Prostate gland (tissue), 2 donors: ENCODE results near the gene TAF3. TPM values are rescaled to one million over a fixed set of nuclear protein-coding genes. Genes with fewer than 3 reads are reported as not detected.

Experiments
- DNase-seq: peaks from one replicate; pipeline ENCODE4 v3.0.0-alpha.2; 2019; ENCODE audit warnings: low spot score
- H3K27ac ChIP-seq, 2 donors: fragments of 200-600 bp; sonication (generic); 2 replicates each; pipeline ENCODE4 v1.5.1; 2017 to 2019
- H3K27me3 ChIP-seq: fragments of 200-600 bp; sonication (generic); replicated peaks from 2 replicates; pipeline ENCODE4 v1.5.1; 2019; ENCODE audit not compliant: insufficient read depth
- H3K36me3 ChIP-seq, 2 donors: fragments of 200-600 bp; sonication (generic); 1 replicate in 1 of 2; 2 replicates in 1 of 2; pipeline versions ENCODE4 v1.5.1 to v1.8.1; 2017 to 2019
- H3K4me1 ChIP-seq: fragments of 200-600 bp; sonication (generic); replicated peaks from 2 replicates; pipeline ENCODE4 v1.5.1; 2019
- H3K4me3 ChIP-seq, 2 donors: fragments of 200-600 bp; sonication (generic); 2 replicates each; pipeline ENCODE4 v1.5.1; 2017 to 2019
- H3K9me3 ChIP-seq: fragments of 200-600 bp; sonication (generic); 2 replicates; pipeline ENCODE4 v1.5.1; 2017
- POLR2A ChIP-seq: fragments of 450-650 bp; IDR thresholded peaks from one replicate; pipeline ENCODE4 v1.6.1; 2016; ENCODE audit warnings: antibody characterized with exemption, mild to moderate bottlenecking
- POLR2AphosphoS5 ChIP-seq: sonication (generic); formaldehyde crosslinking; IDR thresholded peaks from one replicate; pipeline ENCODE4 v1.6.1; 2017; ENCODE audit warnings: antibody characterized with exemption
- WGBS: methylation state at CpG from one replicate; pipeline ENCODE4 v1.1.5; 2018; 5-methylcytosine and 5-hydroxymethylcytosine counted together
- intact Hi-C: fragments of 100-400 bp; cut with DNase I; formaldehyde crosslinking; loops from one replicate; pipeline ENCODE4 v1.14.2; 2022
- total RNA-seq, 2 donors: library from RNA; depleted of rRNA; stranded (reverse); fragments of >200 nt; gene quantifications; one replicate each; pipeline ENCODE4 v1.1.0, GENCODE V29; 2016
- TF ChIP-seq, protein P1 (sequence below), 4 experiments: fragments of 200-600 bp in 2 of 4; fragments of 450-650 bp in 2 of 4; sonication (generic) in 2 of 4; IDR thresholded peaks; 1 replicate in 3 of 4; 2 replicates in 1 of 4; pipeline ENCODE4 v1.5.1; 2016 to 2019; ENCODE audit warnings: antibody characterized with exemption in 4 of 4, mild to moderate bottlenecking in 2 of 4, moderate library complexity in 2 of 4

TAF3 gene
- total RNA-seq, 2 donors from 2014 or later: 4.4 to 20.2 TPM

DNA sequence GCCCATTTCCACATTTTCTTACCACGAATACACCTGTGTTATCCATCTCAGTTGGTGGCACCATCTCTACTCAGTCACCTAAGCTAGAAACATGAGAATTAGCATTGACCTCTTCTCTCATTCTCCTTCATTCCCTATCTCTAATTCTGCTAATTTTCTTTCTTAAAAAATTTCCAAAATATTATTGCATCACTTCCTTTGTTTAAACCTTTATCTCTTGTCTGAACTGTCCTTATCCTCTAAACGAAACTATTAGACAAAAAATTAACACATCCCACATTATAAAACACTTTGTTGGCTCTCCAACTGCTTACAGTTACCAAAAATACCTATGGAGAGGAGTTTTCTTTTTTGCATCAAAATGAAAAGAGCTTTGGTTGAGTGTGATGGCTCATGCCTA is 18.3 kb downstream of the TAF3 start:
- Histone ChIP-seq H3K4me3 (no peak overlapping the region), H3K27me3 (no peaks in the 10 kb centered on the region), H3K36me3 (no peaks in the 10 kb centered on the region), H3K27ac (no peak overlapping the region), H3K4me1 (no peaks in the 10 kb centered on the region), H3K9me3 (no peaks in the 10 kb centered on the region)
- TF ChIP-seq POLR2AphosphoS5: no peak
- TF ChIP-seq, protein P1, sequence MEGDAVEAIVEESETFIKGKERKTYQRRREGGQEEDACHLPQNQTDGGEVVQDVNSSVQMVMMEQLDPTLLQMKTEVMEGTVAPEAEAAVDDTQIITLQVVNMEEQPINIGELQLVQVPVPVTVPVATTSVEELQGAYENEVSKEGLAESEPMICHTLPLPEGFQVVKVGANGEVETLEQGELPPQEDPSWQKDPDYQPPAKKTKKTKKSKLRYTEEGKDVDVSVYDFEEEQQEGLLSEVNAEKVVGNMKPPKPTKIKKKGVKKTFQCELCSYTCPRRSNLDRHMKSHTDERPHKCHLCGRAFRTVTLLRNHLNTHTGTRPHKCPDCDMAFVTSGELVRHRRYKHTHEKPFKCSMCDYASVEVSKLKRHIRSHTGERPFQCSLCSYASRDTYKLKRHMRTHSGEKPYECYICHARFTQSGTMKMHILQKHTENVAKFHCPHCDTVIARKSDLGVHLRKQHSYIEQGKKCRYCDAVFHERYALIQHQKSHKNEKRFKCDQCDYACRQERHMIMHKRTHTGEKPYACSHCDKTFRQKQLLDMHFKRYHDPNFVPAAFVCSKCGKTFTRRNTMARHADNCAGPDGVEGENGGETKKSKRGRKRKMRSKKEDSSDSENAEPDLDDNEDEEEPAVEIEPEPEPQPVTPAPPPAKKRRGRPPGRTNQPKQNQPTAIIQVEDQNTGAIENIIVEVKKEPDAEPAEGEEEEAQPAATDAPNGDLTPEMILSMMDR (IDR thresholded peaks at IDR 0.05): no peak
- no peak for TF ChIP-seq POLR2A
- no peak for DNase-seq
- 90% methylated on average over 2 of the region's 2 CpGs for WGBS
- intact Hi-C loops: no loop called here

DNA sequence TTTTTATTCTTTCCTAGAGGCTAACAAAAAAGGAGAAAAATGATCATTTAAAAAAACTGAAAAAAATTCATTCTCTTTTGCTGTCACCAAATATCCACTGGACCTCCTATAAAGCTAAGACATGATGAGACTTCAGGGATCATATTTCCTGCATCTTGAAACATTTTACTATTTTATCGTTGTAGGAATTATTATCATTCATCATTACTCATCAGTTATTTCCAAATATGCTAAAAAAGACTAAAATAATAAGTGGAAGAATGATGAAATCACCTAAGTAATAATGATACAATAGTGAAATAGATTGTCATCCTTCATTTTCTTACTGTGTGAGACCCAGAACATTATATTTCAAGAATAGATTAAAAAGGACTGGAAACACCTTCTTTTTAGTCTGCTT is 28.3 kb downstream of the TAF3 start:
- WGBS: 71% methylated on average over 1 of the region's 1 CpG
- no peaks in the 10 kb centered on the region for H3K27me3 ChIP-seq
- H3K36me3 ChIP-seq: no peaks in the 10 kb centered on the region
- no peak overlapping the region for H3K4me3 ChIP-seq
- intact Hi-C loops: no loop called here
- no peak for TF ChIP-seq POLR2AphosphoS5
- TF ChIP-seq, protein P1 (IDR thresholded peaks at IDR 0.05): no peak
- TF ChIP-seq POLR2A: no peak
- DNase-seq: no peak
- no peaks in the 10 kb centered on the region for H3K9me3 ChIP-seq
- no peak overlapping the region for H3K27ac ChIP-seq
- H3K4me1 ChIP-seq: no peaks in the 10 kb centered on the region

DNA sequence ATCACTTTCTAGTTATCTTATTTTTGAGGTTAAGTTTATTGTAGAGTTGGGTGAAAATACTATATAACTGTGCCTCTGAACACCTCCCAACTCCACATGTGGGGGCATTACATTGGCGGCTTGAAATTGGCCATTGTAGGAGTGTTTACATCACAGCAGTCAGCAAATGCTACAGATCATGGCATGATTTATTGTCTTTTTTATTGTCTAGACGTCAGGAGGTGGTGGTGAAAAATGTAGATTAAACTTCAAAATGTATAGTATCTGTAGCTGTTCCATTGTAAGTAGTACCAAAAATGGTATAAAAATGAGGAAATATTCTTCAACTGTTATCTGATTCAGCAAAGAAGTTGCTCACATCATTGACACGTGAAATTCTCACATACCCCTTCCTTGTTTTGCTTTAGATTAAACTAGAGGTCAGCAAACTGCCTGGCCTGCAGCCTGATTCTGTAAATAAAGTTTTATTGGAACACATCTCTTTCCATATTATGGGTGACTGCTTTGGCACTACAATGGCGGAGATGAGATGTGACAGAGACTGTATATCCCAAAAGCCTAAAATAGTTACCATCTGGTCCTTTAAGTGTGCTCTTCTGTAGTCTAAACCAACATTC is 35.0 kb downstream of the TAF3 start:
- no peak overlapping the region for H3K4me3 ChIP-seq
- no peaks in the 10 kb centered on the region for H3K36me3 ChIP-seq
- H3K4me1 ChIP-seq: no peaks in the 10 kb centered on the region
- intact Hi-C loops: no loop called here
- no peaks in the 10 kb centered on the region for H3K9me3 ChIP-seq
- H3K27me3 ChIP-seq: no peaks in the 10 kb centered on the region
- 64% methylated on average over 4 of the region's 4 CpGs for WGBS
- no peak for TF ChIP-seq POLR2AphosphoS5
- TF ChIP-seq, protein P1 (IDR thresholded peaks at IDR 0.05): no peak
- TF ChIP-seq POLR2A: no peak
- no peak overlapping the region for H3K27ac ChIP-seq
- no peak for DNase-seq

DNA sequence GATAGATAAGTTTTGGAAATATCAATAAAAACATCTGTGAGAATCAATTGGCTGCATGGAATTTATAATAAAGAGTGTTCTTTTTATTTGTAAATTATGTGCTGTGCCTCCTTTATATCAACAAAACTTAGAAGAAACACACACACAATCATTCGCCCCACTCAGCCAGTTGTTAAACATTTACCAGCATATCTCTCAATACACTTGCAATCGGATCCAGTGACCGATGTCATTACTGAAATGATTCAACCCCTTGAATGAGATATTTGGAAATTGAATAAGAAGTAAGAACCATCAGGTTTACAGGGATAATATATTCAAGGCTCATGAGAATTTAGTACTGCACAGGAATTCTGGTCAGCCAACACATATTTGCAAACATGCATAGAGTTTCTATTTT is 35.6 kb downstream of the TAF3 start:
- no peak overlapping the region for H3K27ac ChIP-seq
- no peaks in the 10 kb centered on the region for H3K4me1 ChIP-seq
- TF ChIP-seq, protein P1 (IDR thresholded peaks at IDR 0.05): no peak
- TF ChIP-seq POLR2AphosphoS5 (no peak), POLR2A (no peak)
- no peaks in the 10 kb centered on the region for H3K36me3 ChIP-seq
- intact Hi-C loops: no loop called here
- H3K4me3 ChIP-seq: no peak overlapping the region
- no peaks in the 10 kb centered on the region for H3K27me3 ChIP-seq
- WGBS: 84% methylated on average over 3 of the region's 3 CpGs
- no peak for DNase-seq
- no peaks in the 10 kb centered on the region for H3K9me3 ChIP-seq

DNA sequence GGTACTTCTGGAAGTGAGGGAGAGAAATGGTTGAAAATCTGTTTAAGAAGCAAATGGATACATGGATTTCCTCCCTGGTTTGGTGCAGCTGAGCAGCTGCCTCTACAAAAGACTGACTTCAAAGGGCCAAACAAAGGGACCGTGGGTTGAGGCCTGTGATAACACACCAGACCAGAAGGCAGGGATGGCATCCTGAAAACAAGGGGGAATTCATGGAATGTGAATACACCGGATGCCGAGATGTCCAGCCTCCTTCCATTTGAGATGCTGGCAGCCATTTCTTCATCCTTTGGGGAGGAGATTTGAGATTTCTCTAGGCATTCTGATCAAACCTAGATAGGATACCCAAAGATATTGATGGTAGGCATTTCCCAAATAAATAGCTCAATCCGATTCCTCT is 36.9 kb downstream of the TAF3 start:
- no peak for DNase-seq
- TF ChIP-seq, protein P1 (IDR thresholded peaks at IDR 0.05): no peak
- TF ChIP-seq POLR2A (no peak), POLR2AphosphoS5 (no peak)
- no peaks in the 10 kb centered on the region for H3K4me1 ChIP-seq
- no peak overlapping the region for H3K4me3 ChIP-seq
- WGBS: 91% methylated on average over 4 of the region's 4 CpGs
- H3K27me3 ChIP-seq: no peaks in the 10 kb centered on the region
- no peaks in the 10 kb centered on the region for H3K36me3 ChIP-seq
- no peak overlapping the region for H3K27ac ChIP-seq
- intact Hi-C loops: no loop called here
- no peaks in the 10 kb centered on the region for H3K9me3 ChIP-seq
